ENCODE measurements around the gene ITGA3. TPM values are rescaled to one million over a fixed set of nuclear protein-coding genes. Genes with fewer than 3 reads are reported as not detected.

ITGA3 gene
- total RNA-seq, 1 donor from 2014 or later: 212 TPM

DNA sequence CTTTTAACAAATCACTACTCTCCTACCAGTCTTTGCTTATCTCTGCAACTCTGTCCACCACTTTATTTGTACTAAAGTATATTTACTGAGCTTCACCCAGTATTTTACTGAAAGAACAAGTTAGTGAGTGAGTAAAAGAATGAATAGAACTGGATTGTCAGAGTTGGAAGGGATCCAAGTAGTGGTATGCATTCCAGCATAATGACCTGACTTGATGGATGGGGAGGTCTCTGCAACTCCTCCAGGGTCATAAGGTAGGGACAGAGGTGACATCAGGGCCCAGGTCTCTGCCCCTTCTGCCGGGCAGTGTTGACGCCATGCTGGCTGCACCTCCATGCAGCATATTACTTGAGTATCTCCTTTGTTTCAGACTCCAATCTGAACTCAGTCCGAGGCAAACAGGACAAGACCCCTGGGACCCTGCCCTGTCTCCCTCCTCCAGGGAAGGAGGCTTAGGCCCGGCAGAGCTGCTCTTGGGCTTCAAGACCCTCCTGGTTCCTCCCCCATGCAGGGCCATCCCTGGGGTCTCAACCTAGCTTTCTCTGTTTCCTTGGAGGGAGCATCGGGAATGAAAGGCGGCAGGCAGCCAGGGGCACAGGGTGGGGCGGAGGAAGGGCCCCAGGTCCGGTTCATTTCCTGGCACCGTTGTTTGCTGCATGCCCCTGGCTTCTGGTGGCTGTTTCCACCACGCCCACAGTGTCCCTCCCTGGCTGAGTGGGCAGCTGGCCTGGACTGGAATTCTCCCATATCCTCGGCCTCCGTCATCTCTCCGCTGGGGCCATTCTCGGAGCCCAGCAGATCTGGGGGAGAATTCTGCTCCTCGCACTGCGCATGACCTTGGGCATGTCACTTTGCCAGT, 12.4 kb upstream of the ITGA3 start:
- H3K4me1 ChIP-seq: peaks cover 37% of the 10 kb centered on the region
- intact Hi-C loops (cut with DNase I): no loop called here
- TF ChIP-seq, protein P1, sequence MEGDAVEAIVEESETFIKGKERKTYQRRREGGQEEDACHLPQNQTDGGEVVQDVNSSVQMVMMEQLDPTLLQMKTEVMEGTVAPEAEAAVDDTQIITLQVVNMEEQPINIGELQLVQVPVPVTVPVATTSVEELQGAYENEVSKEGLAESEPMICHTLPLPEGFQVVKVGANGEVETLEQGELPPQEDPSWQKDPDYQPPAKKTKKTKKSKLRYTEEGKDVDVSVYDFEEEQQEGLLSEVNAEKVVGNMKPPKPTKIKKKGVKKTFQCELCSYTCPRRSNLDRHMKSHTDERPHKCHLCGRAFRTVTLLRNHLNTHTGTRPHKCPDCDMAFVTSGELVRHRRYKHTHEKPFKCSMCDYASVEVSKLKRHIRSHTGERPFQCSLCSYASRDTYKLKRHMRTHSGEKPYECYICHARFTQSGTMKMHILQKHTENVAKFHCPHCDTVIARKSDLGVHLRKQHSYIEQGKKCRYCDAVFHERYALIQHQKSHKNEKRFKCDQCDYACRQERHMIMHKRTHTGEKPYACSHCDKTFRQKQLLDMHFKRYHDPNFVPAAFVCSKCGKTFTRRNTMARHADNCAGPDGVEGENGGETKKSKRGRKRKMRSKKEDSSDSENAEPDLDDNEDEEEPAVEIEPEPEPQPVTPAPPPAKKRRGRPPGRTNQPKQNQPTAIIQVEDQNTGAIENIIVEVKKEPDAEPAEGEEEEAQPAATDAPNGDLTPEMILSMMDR (IDR thresholded peaks at IDR 0.05): no peak
- H3K4me3 ChIP-seq: no peak overlapping the region
- ATAC-seq (peak; percentile 76), DNase-seq (no peak)
- no peaks in the 10 kb centered on the region for H3K36me3 ChIP-seq
- H3K9me3 ChIP-seq: no peaks in the 10 kb centered on the region
- no peaks in the 10 kb centered on the region for H3K27me3 ChIP-seq
- H3K27ac ChIP-seq: peak overlapping the region; percentile 49

DNA sequence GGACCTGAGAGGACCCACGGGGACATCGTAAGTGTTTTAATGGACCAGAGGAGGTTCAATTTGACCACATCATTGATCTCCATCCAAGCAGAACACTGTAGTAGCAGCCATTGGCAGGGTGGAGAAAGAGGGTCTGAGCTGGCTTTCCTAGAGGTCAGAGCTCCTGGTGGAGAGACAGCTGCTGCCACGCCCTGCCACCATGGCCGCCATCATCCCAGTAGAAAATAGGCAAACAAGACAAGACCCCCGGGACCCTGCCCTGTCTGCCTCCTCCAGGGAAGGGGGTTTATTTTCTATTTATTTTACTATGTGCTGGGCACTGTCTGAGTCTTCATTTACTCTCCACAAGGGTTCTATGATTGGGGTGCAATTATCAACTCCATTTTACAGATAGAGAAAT, 11.4 kb upstream of the ITGA3 start:
- no peaks in the 10 kb centered on the region for H3K9me3 ChIP-seq
- no peak overlapping the region for H3K4me3 ChIP-seq
- TF ChIP-seq, protein P1 (IDR thresholded peaks at IDR 0.05): no peak
- DNase-seq (no peak), ATAC-seq (no peak)
- intact Hi-C loops (cut with DNase I): no loop called here
- no peaks in the 10 kb centered on the region for H3K27me3 ChIP-seq
- H3K36me3 ChIP-seq: no peaks in the 10 kb centered on the region
- H3K4me1 ChIP-seq: peaks cover 33% of the 10 kb centered on the region
- peak overlapping the region; percentile 25 for H3K27ac ChIP-seq

DNA sequence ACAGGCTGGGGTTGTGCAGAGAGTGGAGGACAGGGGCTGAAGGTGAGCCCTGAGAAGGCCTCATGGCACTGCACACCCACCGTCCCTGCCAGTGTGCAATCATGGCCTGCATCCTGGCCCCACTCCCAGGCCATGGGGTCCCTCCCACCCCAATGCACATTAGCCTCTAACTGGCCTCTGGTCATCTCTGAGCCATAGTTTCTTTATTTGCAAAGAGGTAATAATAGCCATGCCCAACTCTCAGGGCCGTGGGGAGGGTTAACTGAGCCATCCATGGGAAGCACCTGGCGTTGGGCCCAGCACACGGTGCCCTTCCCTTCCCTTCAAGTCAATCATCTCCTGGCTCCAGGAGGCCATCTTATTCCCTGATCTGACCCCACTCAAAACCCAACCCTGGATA, 10.8 kb upstream of the ITGA3 start:
- ATAC-seq (peak; percentile 13), DNase-seq (no peak)
- no peak overlapping the region for H3K4me3 ChIP-seq
- TF ChIP-seq, protein P1 (IDR thresholded peaks at IDR 0.05): no peak
- no peak overlapping the region for H3K27ac ChIP-seq
- no peaks in the 10 kb centered on the region for H3K36me3 ChIP-seq
- peaks cover 33% of the 10 kb centered on the region for H3K4me1 ChIP-seq
- intact Hi-C loops (cut with DNase I): no loop called here
- H3K9me3 ChIP-seq: no peaks in the 10 kb centered on the region
- no peaks in the 10 kb centered on the region for H3K27me3 ChIP-seq

DNA sequence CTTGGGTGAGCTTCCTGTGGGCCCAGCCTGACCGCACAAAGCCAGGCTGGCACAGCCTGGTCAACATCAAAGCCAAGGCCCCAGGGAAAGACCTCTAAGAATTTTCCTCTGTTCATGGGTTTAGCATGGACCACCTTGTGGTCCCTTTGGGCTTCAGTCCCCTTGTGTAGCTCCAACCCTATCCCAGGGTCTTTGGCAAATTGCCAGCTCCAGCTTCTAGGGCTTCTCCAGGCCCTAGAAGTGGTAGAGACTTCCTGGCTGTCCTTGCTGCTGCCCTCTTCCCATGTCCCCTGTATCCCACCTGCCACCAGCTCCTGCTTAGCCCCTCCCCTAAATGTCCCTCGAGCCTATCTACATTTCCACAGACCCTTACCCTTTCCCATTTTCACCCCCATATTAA, 9.7 kb upstream of the ITGA3 start:
- intact Hi-C loops (cut with DNase I): no loop called here
- DNase-seq (no peak), ATAC-seq (no peak)
- no peaks in the 10 kb centered on the region for H3K27me3 ChIP-seq
- peaks cover 39% of the 10 kb centered on the region for H3K4me1 ChIP-seq
- no peak overlapping the region for H3K27ac ChIP-seq
- no peaks in the 10 kb centered on the region for H3K9me3 ChIP-seq
- TF ChIP-seq, protein P1 (IDR thresholded peaks at IDR 0.05): no peak
- H3K4me3 ChIP-seq: no peak overlapping the region
- no peaks in the 10 kb centered on the region for H3K36me3 ChIP-seq

- no peak for ATAC-seq
- peaks cover 43% of the 10 kb centered on the region for H3K4me1 ChIP-seq
- peak overlapping the region; percentile 11 for H3K27ac ChIP-seq
- H3K9me3 ChIP-seq: no peaks in the 10 kb centered on the region
- H3K4me3 ChIP-seq: no peak overlapping the region
- no peaks in the 10 kb centered on the region for H3K36me3 ChIP-seq
- H3K27me3 ChIP-seq: no peaks in the 10 kb centered on the region
- DNase-seq: no peak
- intact Hi-C loops (cut with DNase I): no loop called here
- TF ChIP-seq, protein P1 (IDR thresholded peaks at IDR 0.05): no peak
Measured at GRCh38 chr17:50046667-50047066, 9.2 kb upstream of the ITGA3 start.
